Stimulated activated CD8-positive, alpha-beta memory T cell treated with anti-CD3 and anti-CD28 coated beads, Interleukin-12 subunit alpha, Interleukin-12 subunit beta, amount 100 ng/mL, for 1 hour (primary cell): ENCODE measurements around the gene HYAL2.

ENCODE experiments used
- DNase-seq: peaks from one replicate; pipeline ENCODE4 v3.0.0-alpha.2; 2020; ENCODE audit warnings: low read depth

HYAL2 gene, protein sequence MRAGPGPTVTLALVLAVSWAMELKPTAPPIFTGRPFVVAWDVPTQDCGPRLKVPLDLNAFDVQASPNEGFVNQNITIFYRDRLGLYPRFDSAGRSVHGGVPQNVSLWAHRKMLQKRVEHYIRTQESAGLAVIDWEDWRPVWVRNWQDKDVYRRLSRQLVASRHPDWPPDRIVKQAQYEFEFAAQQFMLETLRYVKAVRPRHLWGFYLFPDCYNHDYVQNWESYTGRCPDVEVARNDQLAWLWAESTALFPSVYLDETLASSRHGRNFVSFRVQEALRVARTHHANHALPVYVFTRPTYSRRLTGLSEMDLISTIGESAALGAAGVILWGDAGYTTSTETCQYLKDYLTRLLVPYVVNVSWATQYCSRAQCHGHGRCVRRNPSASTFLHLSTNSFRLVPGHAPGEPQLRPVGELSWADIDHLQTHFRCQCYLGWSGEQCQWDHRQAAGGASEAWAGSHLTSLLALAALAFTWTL

DNA sequence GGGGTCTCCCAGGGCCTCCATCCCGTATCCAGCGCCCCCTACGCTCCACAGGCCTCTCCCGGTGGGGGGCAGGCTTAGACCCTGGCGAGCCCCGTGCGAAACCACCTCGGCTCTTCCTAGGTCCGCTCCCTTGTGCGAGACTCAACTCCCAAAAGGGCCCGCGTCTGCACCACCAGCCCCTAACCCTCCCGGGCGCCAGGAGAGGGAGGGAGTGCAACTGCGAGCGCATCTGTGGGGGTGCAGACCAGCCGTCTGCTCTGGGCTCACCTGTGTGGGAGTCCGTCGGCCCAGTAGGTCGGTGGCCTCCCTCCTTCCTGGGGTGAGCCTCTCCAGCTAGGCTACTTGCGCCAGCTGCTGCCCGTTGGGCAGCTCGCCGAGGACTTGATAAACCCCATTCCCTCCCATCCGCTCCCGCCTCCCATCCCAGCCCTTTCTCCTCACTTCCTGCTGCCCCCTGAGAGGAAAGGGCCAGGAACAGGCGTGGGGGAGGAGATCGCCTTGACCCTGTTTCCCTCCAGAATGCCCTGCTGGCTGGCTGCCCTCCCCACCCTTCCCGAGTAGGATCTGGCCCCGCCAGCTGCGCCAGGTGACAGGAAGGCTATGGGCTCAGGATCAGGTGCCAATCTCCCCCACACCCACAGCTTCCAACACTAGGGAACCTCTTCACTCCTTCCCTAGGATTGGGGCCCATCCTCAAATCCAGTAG, at the start of gene HYAL2:
Gene HYAL2 (minus strand): TSS at position 360 of the 706 bp plus-strand sequence. CDS start 2,256 bp downstream, outside the sequence.
- DNase-seq = no peak

- no peak for DNase-seq
Observed at GRCh38 chr3:50371133-50371685, 48.7 kb upstream of the HYAL2 start.

- DNase-seq = no peak
Observed at GRCh38 chr3:50370594-50370993, 48.0 kb upstream of the HYAL2 start.

GRCh38 chr3:50369012-50369670, 46.6 kb upstream of the HYAL2 start:
- no peak for DNase-seq

DNA sequence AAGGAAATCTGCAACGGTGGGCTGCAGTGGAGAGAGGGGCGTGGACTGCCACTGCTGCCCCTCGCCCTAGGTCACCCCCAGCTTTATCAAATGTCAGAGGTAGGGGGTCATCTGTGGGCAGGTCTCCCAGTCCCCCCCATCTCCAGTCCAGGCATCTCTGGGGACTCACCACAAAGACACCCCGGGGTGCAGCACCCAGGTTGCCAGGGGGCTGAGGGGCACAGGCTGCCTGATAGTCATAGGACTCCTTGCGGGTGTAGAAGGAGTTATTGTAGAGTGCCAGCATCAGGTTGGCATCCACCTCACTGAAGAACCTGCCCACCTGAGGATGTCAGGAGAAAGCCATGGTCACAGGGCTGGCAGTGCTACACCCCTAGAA, 43.3 kb upstream of the HYAL2 start:
- no peak for DNase-seq

GRCh38 chr3:50365080-50365841, 42.7 kb upstream of the HYAL2 start:
- peak; percentile 88 for DNase-seq

- DNase-seq = no peak
Observed at GRCh38 chr3:50364573-50365079, 42.1 kb upstream of the HYAL2 start.

DNA sequence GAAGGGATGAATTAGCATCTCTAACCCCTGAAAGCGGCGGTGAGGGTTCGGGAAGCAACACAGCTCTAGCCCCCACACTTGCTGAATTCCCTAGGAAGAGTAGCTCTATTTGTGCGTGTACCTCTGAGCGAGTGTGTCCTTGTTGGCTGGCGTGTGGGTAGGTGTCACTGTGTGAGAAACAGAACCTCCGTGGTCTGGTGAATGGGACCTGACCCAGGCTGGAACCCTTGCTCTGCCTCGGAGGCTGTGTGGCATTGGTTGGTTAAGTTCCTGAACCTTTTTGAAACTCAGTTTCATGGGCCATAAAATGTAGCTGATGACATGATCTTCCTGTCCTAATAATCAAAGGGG, 37.2 kb upstream of the HYAL2 start:
- no peak for DNase-seq

DNA sequence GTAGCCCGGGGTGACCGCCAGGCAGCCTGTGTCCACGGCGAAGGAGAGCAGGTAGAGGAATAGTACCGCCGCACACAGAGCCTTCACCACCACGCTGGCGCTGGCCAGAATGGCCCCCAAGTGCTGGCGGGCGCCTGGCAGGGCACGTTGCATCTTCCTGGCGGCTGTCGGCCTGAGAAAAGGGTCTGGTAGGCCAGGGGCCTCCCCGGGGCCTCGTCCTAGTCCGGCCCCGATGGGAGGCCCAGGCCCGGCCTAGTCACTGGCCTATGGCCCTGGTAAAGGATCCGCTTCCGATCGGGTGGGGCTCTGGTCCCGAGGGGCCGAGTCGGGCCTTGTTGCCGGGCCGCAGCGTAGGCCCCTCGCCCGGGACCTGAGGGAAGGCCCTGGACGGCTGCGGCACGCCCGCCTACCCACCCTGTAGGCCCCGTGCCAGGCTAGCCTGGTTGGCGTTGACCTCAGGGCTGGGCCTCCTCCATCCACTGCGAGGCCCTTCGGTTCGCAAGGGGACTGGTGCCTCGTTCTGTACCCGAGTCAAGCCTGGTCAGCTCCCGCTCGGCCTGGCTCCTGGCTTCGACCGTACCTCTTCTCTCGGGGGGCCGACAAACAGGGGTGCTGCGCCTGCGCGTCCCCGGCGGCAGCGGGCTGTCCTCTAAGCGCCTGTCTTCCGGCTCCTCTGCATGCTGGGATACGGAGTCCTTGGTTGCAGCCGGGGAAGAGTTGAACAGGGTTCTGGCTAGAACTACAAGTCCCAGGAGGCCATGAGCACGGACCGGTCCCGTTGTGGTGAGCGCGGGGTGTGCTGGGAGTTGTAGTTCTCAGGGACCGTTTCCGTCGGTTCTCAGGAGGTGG, 36.6 kb upstream of the HYAL2 start, which contains the start of gene TMEM115:
Gene TMEM115 (minus strand): TSS at position 611 of the 849 bp plus-strand sequence. CDS start 458 bp downstream, at position 153.
- DNase-seq = peak; percentile 91

- no peak for DNase-seq
Observed at GRCh38 chr3:50358355-50358910, 35.9 kb upstream of the HYAL2 start.

DNA sequence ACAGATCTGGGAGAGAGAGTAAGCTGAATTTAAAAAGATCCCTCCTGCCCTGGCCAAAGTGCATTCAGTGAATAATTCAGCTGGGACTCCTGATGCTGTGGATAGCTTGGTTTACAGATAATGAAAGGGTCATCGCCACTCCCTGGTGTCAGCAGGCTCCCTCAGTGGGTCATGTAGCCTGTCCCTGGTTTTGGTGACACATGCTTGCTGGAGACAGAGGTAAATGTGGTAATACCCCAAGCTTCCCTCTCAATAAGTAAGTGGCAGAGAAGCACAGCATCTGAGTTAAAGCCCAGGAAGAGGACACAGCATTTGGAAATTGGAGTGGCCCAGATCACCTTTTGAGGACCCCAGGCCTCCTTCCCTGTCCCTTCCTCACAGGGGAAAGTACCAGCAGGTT, 34.9 kb upstream of the HYAL2 start:
- no peak for DNase-seq

GRCh38 chr3:50356553-50356952, 34.0 kb upstream of the HYAL2 start:
- no peak for DNase-seq

- no peak for DNase-seq
Observed at GRCh38 chr3:50355829-50356552, 33.4 kb upstream of the HYAL2 start.

DNA sequence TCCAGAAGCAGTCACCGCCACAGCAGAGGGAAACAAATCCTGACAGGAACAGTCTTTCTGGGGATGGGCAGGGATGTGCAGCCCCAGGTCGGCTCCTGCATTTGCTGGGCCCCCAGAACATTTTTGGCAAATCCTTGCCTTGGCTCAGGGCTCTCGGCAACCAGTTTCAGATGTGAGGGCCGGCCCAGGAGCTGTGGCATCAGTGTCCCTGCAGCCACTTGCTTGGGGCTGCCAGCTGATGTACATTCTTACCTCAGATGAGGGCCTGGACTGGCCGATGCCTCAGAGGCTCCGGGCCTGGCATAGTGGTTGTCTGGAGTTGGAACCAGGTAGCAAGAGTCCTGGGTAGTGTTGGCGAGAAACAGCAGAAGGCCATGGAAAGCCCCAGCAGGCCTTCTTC, 32.3 kb upstream of the HYAL2 start:
- no peak for DNase-seq

DNA sequence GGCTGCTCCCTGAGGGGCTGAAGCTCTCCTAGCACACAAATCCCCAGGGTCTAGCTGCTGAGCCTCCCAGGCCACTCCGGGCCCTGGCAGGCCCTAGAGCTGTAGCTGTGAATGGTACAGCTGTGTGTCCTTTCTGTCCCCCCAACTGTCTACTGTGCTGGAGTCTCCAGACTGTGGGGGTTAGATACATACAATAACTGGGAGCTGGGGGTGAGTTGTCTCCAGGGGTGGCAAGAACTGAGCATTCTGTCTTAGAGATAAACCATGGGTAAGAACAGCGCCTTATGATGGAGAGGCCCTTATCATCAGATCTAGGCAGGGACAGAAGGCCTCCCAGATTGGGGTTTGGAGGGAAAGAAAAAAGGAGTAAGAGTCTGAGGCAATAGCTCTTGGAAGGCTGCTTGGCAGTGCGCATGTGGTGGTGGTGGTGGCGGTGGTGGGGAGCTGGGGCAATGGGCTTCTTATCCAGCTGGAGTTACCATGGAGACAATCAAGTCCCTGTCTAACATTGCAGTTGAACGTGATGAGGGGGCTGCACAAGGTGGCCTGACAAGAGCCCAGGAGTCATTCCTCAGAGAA, 31.7 kb upstream of the HYAL2 start:
- no peak for DNase-seq

- no peak for DNase-seq
Observed at GRCh38 chr3:50353245-50354004, 30.9 kb upstream of the HYAL2 start.

- no peak for DNase-seq
Observed at GRCh38 chr3:50352781-50353180, 30.2 kb upstream of the HYAL2 start.

GRCh38 chr3:50351323-50351697, 28.8 kb upstream of the HYAL2 start:
- no peak for DNase-seq
